T-cell (primary cell): Measurements from ENCODE around the gene NAA35. TPM values are rescaled to one million over a fixed set of nuclear protein-coding genes. Genes with fewer than 3 reads are reported as not detected.
A peak's percentile ranks its signal among the peaks of the same experiment; 100 is the strongest.
"Not testable (repeated sequence)": the region's sequence is repeated elsewhere in the genome, so short reads cannot be mapped to it uniquely, and the experiment has no call there.

ENCODE experiments used
- ATAC-seq, 4 experiments: fragments of 200-7000 bp in 3 of 4; fragments of 150-1000 bp in 1 of 4; cut with Tn5 transposase; replicated peaks in 1 of 4; 1 replicate in 3 of 4; 2 replicates in 1 of 4; pipeline ENCODE4 v1.10.0; 2021; ENCODE audit warnings: moderate library complexity in 3 of 4, mild to moderate bottlenecking in 2 of 4, moderate number of reproducible peaks in 1 of 4
- CTCF ChIA-PET, 2 donors: fragments of 300-600 bp; sonication (Branson Sonifier 250); formaldehyde crosslinking; loops; one replicate each; lab custom pipeline; 2022; ENCODE audit warnings: antibody characterized with exemption in 2 of 2; lab: Charles Lee
- POLR2A ChIA-PET, 2 donors: fragments of 300-600 bp; sonication (Branson Sonifier 250); formaldehyde crosslinking; loops; one replicate each; lab custom pipeline; 2022; ENCODE audit warnings: antibody characterized with exemption in 2 of 2; lab: Charles Lee
- DNase-seq, 35 experiments: peaks; one replicate each; pipeline versions ENCODE4 v3.0.0 to v3.0.0-alpha.2; 2013 to 2023
- H3K27ac ChIP-seq: one replicate; pipeline ENCODE4 v1.5.1; 2013; ENCODE audit warnings: low read length
- H3K27me3 ChIP-seq, 2 experiments: replicated peaks in 1 of 2; 1 replicate in 1 of 2; 2 replicates in 1 of 2; pipeline versions ENCODE4 v1.6.1 to v1.7.0; 2013; ENCODE audit warnings: low read length in 1 of 2, mixed read lengths in 1 of 2; ENCODE audit not compliant: control insufficient read depth in 2 of 2, insufficient read depth in 2 of 2; ENCODE audit errors: extremely low read depth in 1 of 2
- H3K36me3 ChIP-seq, 2 donors: 1 replicate in 1 of 2; 2 replicates in 1 of 2; pipeline versions ENCODE4 v1.6.1 to v1.7.0; 2013; ENCODE audit warnings: low read length in 1 of 2; ENCODE audit not compliant: control insufficient read depth in 2 of 2, insufficient read depth in 1 of 2; ENCODE audit errors: extremely low read depth in 1 of 2
- H3K4me1 ChIP-seq, 2 experiments: 1 replicate in 1 of 2; 2 replicates in 1 of 2; pipeline versions ENCODE4 v1.6.1 to v1.7.0; 2013; ENCODE audit warnings: low read length in 2 of 2, mixed read lengths in 1 of 2; ENCODE audit not compliant: insufficient read depth in 2 of 2, control insufficient read depth in 1 of 2; ENCODE audit errors: extremely low read depth in 1 of 2
- H3K4me3 ChIP-seq, 2 donors: 1 replicate in 1 of 2; 2 replicates in 1 of 2; pipeline versions ENCODE4 v1.5.1 to v1.7.0; 2013; ENCODE audit warnings: mild to moderate bottlenecking in 2 of 2, low read length in 1 of 2, moderate library complexity in 1 of 2; ENCODE audit not compliant: control insufficient read depth in 1 of 2; ENCODE audit errors: extremely low read depth in 1 of 2
- H3K9me3 ChIP-seq: 2 replicates; pipeline ENCODE4 v1.7.0; 2013
- H3K27ac Mint-ChIP-seq, 2 donors: one replicate each; pipeline ENCODE4 v1.8.0; 2020 to 2021; ENCODE audit warnings: mild to moderate bottlenecking in 2 of 2, mixed read lengths in 2 of 2
- H3K27me3 Mint-ChIP-seq, 2 donors: one replicate each; pipeline ENCODE4 v1.8.0; 2021 to 2022; ENCODE audit warnings: mixed read lengths in 2 of 2
- H3K36me3 Mint-ChIP-seq: one replicate; pipeline ENCODE4 v1.8.0; 2021; ENCODE audit warnings: mixed read lengths
- H3K4me1 Mint-ChIP-seq, 3 donors: one replicate each; pipeline ENCODE4 v1.8.0; 2020 to 2022; ENCODE audit warnings: mixed read lengths in 3 of 3, mild to moderate bottlenecking in 1 of 3
- H3K4me3 Mint-ChIP-seq, 3 donors: one replicate each; pipeline ENCODE4 v1.8.0; 2020 to 2022; ENCODE audit warnings: mild to moderate bottlenecking in 3 of 3, mixed read lengths in 3 of 3, moderate library complexity in 3 of 3
- H3K9me3 Mint-ChIP-seq, 3 donors: one replicate each; pipeline ENCODE4 v1.8.0; 2020 to 2022; ENCODE audit warnings: mixed read lengths in 3 of 3
- WGBS: methylation state at CpG from one replicate; pipeline ENCODE4 v1.1.5; 2013; ENCODE audit warnings: missing lambda C conversion rate; ENCODE audit not compliant: insufficient coverage; 5-methylcytosine and 5-hydroxymethylcytosine counted together
- total RNA-seq, 35 experiments: library from RNA in 6 of 35; stranded (reverse) in 6 of 35; fragments of 120-200 nt in 1 of 35; gene quantifications; one replicate each; pipeline versions ENCODE4 v1.2.1 to v1.2.4 and lab custom pipeline; 2013 to 2026

NAA35 gene
- total RNA-seq, 5 donors from 2014 or later (not counting 1 experiment from before 2014, with no cell fraction given) = 17.6 to 25.3 (median 24.3) TPM

DNA sequence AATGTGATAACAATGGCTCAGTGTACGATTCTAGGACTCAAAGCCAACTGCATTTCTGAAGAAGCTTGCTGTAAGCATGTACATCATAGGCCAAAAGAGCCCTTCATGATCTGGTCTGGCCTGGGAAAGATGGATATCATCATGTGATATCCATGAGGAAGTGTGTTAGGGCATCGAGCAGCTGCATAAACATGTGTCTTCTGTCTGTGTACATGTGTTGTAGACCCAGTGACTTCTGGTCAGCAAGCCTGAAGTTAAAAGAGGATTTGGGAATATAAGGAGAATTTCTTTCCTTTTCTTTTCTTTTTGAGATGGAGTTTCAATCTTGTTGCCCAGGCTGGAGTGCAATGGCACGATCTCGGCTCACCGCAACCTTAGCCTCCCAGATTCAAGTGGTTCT lies 15.5 kb upstream of the NAA35 start:
- H3K27me3 ChIP-seq = peaks cover 0 to 6% of the 10 kb centered on the region in 2 experiments
- H3K4me3 ChIP-seq = no peak overlapping the region
- no peaks in the 10 kb centered on the region for H3K9me3 ChIP-seq
- ChIA-PET CTCF (no interaction called here), POLR2A (no interaction called here)
- Mint-ChIP-seq H3K27ac (no peak overlapping the region), H3K4me1 (no peaks in the 10 kb centered on the region), H3K4me3 (no peak overlapping the region), H3K36me3 (no peaks in the 10 kb centered on the region), H3K9me3 (no peaks in the 10 kb centered on the region), H3K27me3 (peaks cover 15% of the 10 kb centered on the region in 2 donors)
- no peaks in the 10 kb centered on the region for H3K4me1 ChIP-seq
- WGBS = 67% methylated on average over 1 of the region's 5 CpGs
- no peaks in the 10 kb centered on the region for H3K36me3 ChIP-seq
- DNase-seq (no peak), ATAC-seq (no peak)
- no peak overlapping the region for H3K27ac ChIP-seq

- H3K9me3 ChIP-seq = no peaks in the 10 kb centered on the region
- ATAC-seq = no peak
- no peak overlapping the region for H3K4me3 Mint-ChIP-seq
- ChIA-PET POLR2A (no interaction called here), CTCF (no interaction called here)
- no CpG with 5 or more reads among the region's 2 CpGs for WGBS
- no peak overlapping the region for H3K4me3 ChIP-seq
- no peaks in the 10 kb centered on the region for H3K36me3 Mint-ChIP-seq
- DNase-seq = no peak
- H3K4me1 ChIP-seq = no peaks in the 10 kb centered on the region
- H3K27ac ChIP-seq = no peak overlapping the region
- H3K27ac Mint-ChIP-seq = no peak overlapping the region
- peaks cover 15% of the 10 kb centered on the region in 2 donors for H3K27me3 Mint-ChIP-seq
- no peaks in the 10 kb centered on the region for H3K4me1 Mint-ChIP-seq
- H3K27me3 ChIP-seq = peaks cover 0 to 6% of the 10 kb centered on the region in 2 experiments
- H3K9me3 Mint-ChIP-seq = no peaks in the 10 kb centered on the region
- no peaks in the 10 kb centered on the region for H3K36me3 ChIP-seq
These were observed 13.9 kb upstream of the NAA35 start for GRCh38 chr9:85927076-85927475.

- no peaks in the 10 kb centered on the region for H3K9me3 Mint-ChIP-seq
- no peak for DNase-seq
- H3K36me3 ChIP-seq = no peaks in the 10 kb centered on the region
- no peak overlapping the region for H3K27ac Mint-ChIP-seq
- H3K27me3 ChIP-seq = peaks cover 0 to 6% of the 10 kb centered on the region in 2 experiments
- CTCF ChIA-PET = no interaction called here
- H3K9me3 ChIP-seq = no peaks in the 10 kb centered on the region
- no CpG with 5 or more reads among the region's 2 CpGs for WGBS
- H3K4me3 Mint-ChIP-seq = no peak overlapping the region
- peaks cover 14 to 15% of the 10 kb centered on the region in 2 donors for H3K27me3 Mint-ChIP-seq
- POLR2A ChIA-PET = no interaction called here
- H3K27ac ChIP-seq = no peak overlapping the region
- H3K4me1 Mint-ChIP-seq = no peaks in the 10 kb centered on the region
- H3K4me1 ChIP-seq = no peaks in the 10 kb centered on the region
- ATAC-seq = no peak
- H3K4me3 ChIP-seq = no peak overlapping the region
- no peaks in the 10 kb centered on the region for H3K36me3 Mint-ChIP-seq
These were observed 9.5 kb upstream of the NAA35 start for GRCh38 chr9:85931495-85931894.

GRCh38 chr9:85935950-85936349 lies 5.0 kb upstream of the NAA35 start:
- H3K4me3 Mint-ChIP-seq, DNase-seq, H3K36me3 ChIP-seq, H3K9me3 ChIP-seq, CTCF ChIA-PET, H3K27me3 Mint-ChIP-seq, H3K4me3 ChIP-seq, H3K27ac ChIP-seq, ATAC-seq, POLR2A ChIA-PET, H3K4me1 ChIP-seq, H3K36me3 Mint-ChIP-seq, H3K27me3 ChIP-seq, H3K9me3 Mint-ChIP-seq, H3K27ac Mint-ChIP-seq: not testable (repeated sequence)
- 96% methylated on average over 5 of the region's 14 CpGs for WGBS
- H3K4me1 Mint-ChIP-seq = peaks cover 10 to 19% (median 16%) of the 10 kb centered on the region in 3 donors

- H3K27me3 Mint-ChIP-seq = no peaks in the 10 kb centered on the region
- ChIA-PET POLR2A (interaction anchor here in 1 of 2 donors (1.1 kb wide), 1 partner anchor 342 kb away, joined by 4 read pairs; the partner anchor contains the start of gene ISCA1), CTCF (no interaction called here)
- H3K9me3 Mint-ChIP-seq = no peaks in the 10 kb centered on the region
- Histone ChIP-seq H3K36me3 (peaks cover 4 to 18% of the 10 kb centered on the region in 2 donors), H3K27ac (peak overlapping the region; percentile 90), H3K4me3 (peak overlapping the region in 1 of 2 donors; percentile 79), H3K4me1 (peaks cover 13 to 21% of the 10 kb centered on the region in 2 experiments), H3K9me3 (no peaks in the 10 kb centered on the region), H3K27me3 (no peaks in the 10 kb centered on the region)
- 1% methylated on average over 8 of the region's 13 CpGs for WGBS
- peaks cover 10 to 19% (median 16%) of the 10 kb centered on the region in 3 donors for H3K4me1 Mint-ChIP-seq
- ATAC-seq (peak in 1 of 4 experiments; percentile 0), DNase-seq (no peak)
- peak overlapping the region; percentile 96 to 98 for H3K27ac Mint-ChIP-seq
- H3K4me3 Mint-ChIP-seq = peak overlapping the region in 1 of 3 donors; percentile 90
- H3K36me3 Mint-ChIP-seq = peaks cover 12% of the 10 kb centered on the region
These were observed 593 bp upstream of the NAA35 start for GRCh38 chr9:85940275-85940831.

DNA sequence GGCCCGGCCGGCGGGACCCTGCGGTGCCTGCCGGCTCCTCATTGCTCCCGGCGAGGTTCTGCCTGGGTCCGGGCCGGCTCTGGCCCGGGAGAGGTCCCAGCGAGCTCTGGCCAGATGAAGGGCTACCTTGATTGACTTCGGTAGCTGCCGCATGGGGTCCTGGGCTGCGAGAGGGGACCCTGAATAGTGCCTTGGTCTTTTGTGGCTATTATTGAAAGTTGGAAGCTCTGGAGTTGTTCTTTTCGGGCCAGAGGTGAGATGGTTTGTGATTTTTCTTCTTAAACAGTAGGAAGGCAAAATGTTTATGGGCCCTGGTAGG lies 635 bp downstream of the NAA35 start:
- Histone ChIP-seq H3K27ac (peak overlapping the region; percentile 75), H3K4me1 (peaks cover 13 to 21% of the 10 kb centered on the region in 2 experiments), H3K9me3 (no peaks in the 10 kb centered on the region), H3K4me3 (peak overlapping the region; percentile 79 to 90), H3K36me3 (peaks cover 4 to 18% of the 10 kb centered on the region in 2 donors), H3K27me3 (no peaks in the 10 kb centered on the region)
- CTCF ChIA-PET = interaction anchor here in 1 of 2 donors (0.5 kb wide), 1 partner anchor 10 kb away, joined by 3 read pairs; no protein-coding TSS in a partner anchor
- H3K36me3 Mint-ChIP-seq = peaks cover 18% of the 10 kb centered on the region
- H3K9me3 Mint-ChIP-seq = no peaks in the 10 kb centered on the region
- H3K27ac Mint-ChIP-seq = peak overlapping the region; percentile 82 to 86
- POLR2A ChIA-PET = interaction anchor here (0.6 to 1.0 kb wide), 4 partner anchors 11 to 341 kb away, joined by 3 to 4 read pairs (median 4); no protein-coding TSS in a partner anchor
- H3K4me3 Mint-ChIP-seq = peak overlapping the region in 1 of 3 donors; percentile 90
- WGBS = 0% methylated on average over 15 of the region's 15 CpGs
- H3K4me1 Mint-ChIP-seq = peaks cover 16 to 23% (median 22%) of the 10 kb centered on the region in 3 donors
- no peak for ATAC-seq
- DNase-seq = peak in 1 of 35 experiments; percentile 4
- no peaks in the 10 kb centered on the region for H3K27me3 Mint-ChIP-seq
